K562 (cell line): ENCODE results near the gene EID2. TPM values are rescaled to one million over a fixed set of nuclear protein-coding genes. Genes with fewer than 3 reads are reported as not detected.

Experiments used
- ATAC-seq: fragments of 200-7000 bp; cut with Tn5 transposase; 3 replicates; pipeline ENCODE4 v1.9.1; 2020; ENCODE audit warnings: moderate library complexity
- BruUV-seq: library from RNA; stranded (reverse); fragments of 400-500 nt; replicated peaks from 2 replicates; lab custom pipeline; 2021; lab: Mats Ljungman, UMichigan
- CTCF ChIA-PET: fragments of 300-600 bp; formaldehyde crosslinking; extraction: SDS; loops from one replicate; lab custom pipeline; 2021; ENCODE audit warnings: low intra/inter-chr PET ratio; lab: Yijun Ruan, JAX
- POLR2A ChIA-PET: fragments of 300-600, 350-650 bp; sonication (Branson Sonifier 250); formaldehyde crosslinking; extraction: SDS; loops from one replicate; lab custom pipeline; 2021; ENCODE audit warnings: antibody characterized with exemption, inconsistent platforms; lab: Yijun Ruan, JAX
- DNase-seq, 4 experiments: peaks; one replicate each; pipeline versions ENCODE4 v3.0.0 to v3.0.0-alpha.2; 2011 to 2018; ENCODE audit warnings: low spot score in 3 of 4, mixed read lengths in 3 of 4; ENCODE audit errors: extremely low read depth in 1 of 4
- FAIRE-seq: peaks from 2 replicates; lab custom pipeline; 2011; peaks lifted over from hg19 to GRCh38; lab: Jason Lieb, UNC
- H2AFZ ChIP-seq: 2 replicates; pipeline ENCODE4 v1.6.0; 2011; ENCODE audit warnings: low read depth, low read length, control low read depth, inconsistent platforms
- H3K27ac ChIP-seq: fragments of 200-600 bp; 3 replicates; pipeline ENCODE4 v1.8.0; 2011; ENCODE audit warnings: low read depth, mild to moderate bottlenecking, control low read depth, inconsistent platforms, low read length, moderate library complexity, mixed read lengths; ENCODE audit errors: extremely low read depth
- H3K27me3 ChIP-seq, 2 experiments: fragments of 300-600 bp in 1 of 2; 2 replicates in 1 of 2; 3 replicates in 1 of 2; pipeline versions ENCODE4 v1.6.0 to v1.8.0; 2011; ENCODE audit warnings: inconsistent platforms in 2 of 2, low read length in 2 of 2, mild to moderate bottlenecking in 1 of 2, mixed read lengths in 1 of 2, moderate library complexity in 1 of 2; ENCODE audit not compliant: control insufficient read depth in 2 of 2, insufficient read depth in 2 of 2
- H3K36me3 ChIP-seq: fragments of 300-600 bp; 3 replicates; pipeline ENCODE4 v1.8.0; 2011; ENCODE audit warnings: mild to moderate bottlenecking, low read length, inconsistent platforms; ENCODE audit not compliant: control insufficient read depth, insufficient read depth
- H3K4me1 ChIP-seq, 2 experiments: fragments of 200-600 bp in 1 of 2; replicated peaks in 1 of 2; 2 replicates in 1 of 2; 3 replicates in 1 of 2; pipeline versions ENCODE4 v1.5.1 to v1.8.0; 2011; ENCODE audit warnings: inconsistent platforms in 2 of 2, low read length in 2 of 2, mild to moderate bottlenecking in 1 of 2, mixed read lengths in 1 of 2, moderate library complexity in 1 of 2; ENCODE audit not compliant: control insufficient read depth in 2 of 2, insufficient read depth in 2 of 2
- H3K4me2 ChIP-seq: 2 replicates; pipeline ENCODE4 v1.6.1; 2011; ENCODE audit warnings: low read length, control low read depth, inconsistent platforms, mixed read lengths; ENCODE audit not compliant: insufficient read depth
- H3K4me3 ChIP-seq: fragments of 200-600 bp; sonication (generic), shearing (Covaris generic); 2 replicates; pipeline ENCODE4 v1.5.1; 2016; ENCODE audit warnings: control low read depth, inconsistent platforms
- H3K79me2 ChIP-seq: fragments of 200-600 bp; 3 replicates; pipeline ENCODE4 v1.8.0; 2011; ENCODE audit warnings: low read length, inconsistent platforms; ENCODE audit not compliant: control insufficient read depth, insufficient read depth
- H3K9ac ChIP-seq, 2 experiments: 2 replicates each; pipeline versions ENCODE4 v1.6.0 to v1.6.1; 2011; ENCODE audit warnings: low read depth in 2 of 2, low read length in 2 of 2, control low read depth in 1 of 2, inconsistent platforms in 1 of 2, mild to moderate bottlenecking in 1 of 2, mixed read lengths in 1 of 2; ENCODE audit not compliant: insufficient read depth in 1 of 2
- H3K9me1 ChIP-seq: one replicate; pipeline ENCODE4 v1.6.0; 2011; ENCODE audit warnings: inconsistent platforms, mild to moderate bottlenecking, low read length, moderate library complexity; ENCODE audit not compliant: control insufficient read depth, insufficient read depth
- H3K9me3 ChIP-seq: replicated peaks from 2 replicates; pipeline ENCODE4 v1.5.1; 2011; ENCODE audit warnings: low read depth, low read length, inconsistent platforms; ENCODE audit not compliant: control insufficient read depth, insufficient read depth
- H4K20me1 ChIP-seq: replicated peaks from 2 replicates; pipeline ENCODE4 v1.6.1; 2011; ENCODE audit warnings: low read length, inconsistent platforms, mixed read lengths; ENCODE audit not compliant: control insufficient read depth, insufficient read depth
- ATF1 ChIP-seq, 2 experiments: fragments of 450-650 bp in 1 of 2; IDR thresholded peaks; 2 replicates each; pipeline ENCODE4 v1.6.1; 2016; ENCODE audit warnings: missing compliant biosample characterization in 1 of 2, missing genetic modification characterization in 1 of 2
- ATF7 ChIP-seq: fragments of 450-650 bp; IDR thresholded peaks from 2 replicates; pipeline ENCODE4 v1.7.1; 2014; ENCODE audit warnings: mild to moderate bottlenecking, moderate library complexity
- BHLHE40 ChIP-seq: IDR thresholded peaks from 2 replicates; pipeline ENCODE4 v1.6.1; 2011; ENCODE audit warnings: low read length, improper control_type of control experiment
- CREM ChIP-seq: IDR thresholded peaks from 2 replicates; pipeline ENCODE4 v1.6.1; 2014; ENCODE audit warnings: antibody characterized with exemption, low read depth
- EP300 ChIP-seq: IDR thresholded peaks from 2 replicates; pipeline ENCODE4 v1.6.1; 2012; ENCODE audit warnings: low read length, improper control_type of control experiment
- JUND ChIP-seq, 2 experiments: IDR thresholded peaks; 2 replicates in 1 of 2; 3 replicates in 1 of 2; pipeline ENCODE4 v1.6.1; 2011; ENCODE audit warnings: borderline replicate concordance in 2 of 2, low read depth in 2 of 2, low read length in 2 of 2, improper control_type of control experiment in 1 of 2, missing biosample characterization in 1 of 2, missing genetic modification characterization in 1 of 2, missing genetic modification reagents in 1 of 2
- MEIS2 ChIP-seq: fragments of 450-650 bp; IDR thresholded peaks from 2 replicates; pipeline ENCODE4 v1.6.1; 2014; ENCODE audit warnings: mild to moderate bottlenecking; ENCODE audit not compliant: partially characterized antibody
- RBM34 ChIP-seq: fragments of 200-400 bp; formaldehyde crosslinking; IDR thresholded peaks from 2 replicates; pipeline ENCODE4 v1.6.1; 2018; ENCODE audit warnings: low read length, borderline replicate concordance; ENCODE audit not compliant: insufficient read depth
- SMARCB1 ChIP-seq: IDR thresholded peaks from 2 replicates; pipeline ENCODE4 v1.6.1; 2011; ENCODE audit warnings: improper control_type of control experiment, low read depth; ENCODE audit not compliant: insufficient read length
- SRSF9 ChIP-seq: fragments of 200-400 bp; formaldehyde crosslinking; IDR thresholded peaks from 2 replicates; pipeline ENCODE4 v1.6.1; 2017; ENCODE audit warnings: low read depth, low read length, borderline replicate concordance
- YY1 ChIP-seq, 3 experiments: IDR thresholded peaks; 2 replicates each; pipeline ENCODE4 v1.6.1; 2011; ENCODE audit warnings: low read length in 2 of 3, mild to moderate bottlenecking in 2 of 3, moderate library complexity in 2 of 3, borderline replicate concordance in 1 of 3, control low read depth in 1 of 3, low read depth in 1 of 3; ENCODE audit not compliant: insufficient read depth in 3 of 3, insufficient replicate concordance in 2 of 3, control insufficient read depth in 1 of 3, insufficient read length in 1 of 3; ENCODE audit errors: extremely low read depth in 1 of 3
- ZNF121 ChIP-seq: sonication (generic); formaldehyde crosslinking; conservative IDR thresholded peaks from 2 replicates; pipeline ENCODE4 v1.8.0; 2022; ENCODE audit warnings: missing genetic modification reagents
- WGBS: fragments of 100-300 bp; shearing (Covaris generic); methylation state at CpG from one replicate; pipeline ENCODE4 v1.1.6; 2016; ENCODE audit warnings: low coverage, mixed read lengths; ENCODE audit not compliant: insufficient coverage; ENCODE audit errors: missing lambda C conversion rate; 5-methylcytosine and 5-hydroxymethylcytosine counted together
- in situ Hi-C: fragments of 300-500 bp; cut with MboI; formaldehyde crosslinking; loops from 4 replicates; pipeline ENCODE4 v1.15.0; 2018; ENCODE audit warnings: inconsistent platforms, mixed read lengths
- intact Hi-C: fragments of 100-400 bp; cut with micrococcal nuclease; formaldehyde crosslinking; loops from 2 replicates; pipeline ENCODE4 v1.14.2; 2022
- polyA plus RNA-seq, 8 experiments: library from polyadenylated mRNA; depleted of rRNA in 4 of 8; stranded (reverse) in 5 of 8; unstranded in 3 of 8; fragments of >200 nt; fragmentation: Nextera tagmentation in 2 of 8; fragmentation: Illumina TruSeq in 1 of 8; extraction: Ambion mirVana in 2 of 8; extraction: Trizol in 1 of 8; gene quantifications; 2 replicates each; pipeline versions ENCODE4 v1.2.1 to v1.2.3, GENCODE V29; 2011 to 2014; ENCODE audit warnings: inconsistent platforms in 1 of 8, missing spikeins in 1 of 8
- total RNA-seq, 7 experiments: library from RNA; depleted of rRNA in 6 of 7; stranded (reverse); fragments of >200 nt in 6 of 7; fragmentation: Illumina TruSeq in 2 of 7; extraction: Trizol in 2 of 7; gene quantifications; 2 replicates each; pipeline versions ENCODE4 v1.2.1 to v1.2.3, GENCODE V29; 2011 to 2021; ENCODE audit warnings: low replicate concordance in 1 of 7
- TF ChIP-seq, protein P1 (sequence below): sonication (generic); formaldehyde crosslinking; IDR thresholded peaks from 2 replicates; pipeline ENCODE4 v1.8.0; 2022; ENCODE audit warnings: mild to moderate bottlenecking, missing genetic modification reagents
- TF ChIP-seq, protein P2 (sequence below), 2 experiments: fragments of 450-650 bp in 1 of 2; sonication (generic) in 1 of 2; formaldehyde crosslinking in 1 of 2; IDR thresholded peaks in 1 of 2; conservative IDR thresholded peaks in 1 of 2; 2 replicates each; pipeline versions ENCODE4 v1.6.1 to v1.8.1; 2016 to 2023; ENCODE audit warnings: mild to moderate bottlenecking in 2 of 2, moderate library complexity in 2 of 2, inconsistent platforms in 1 of 2, missing genetic modification reagents in 1 of 2

Gene EID2
- total and polyA plus RNA-seq, 9 of the 15 experiments (the other 6 are each of a cell fraction or from before 2014, with no cell fraction given): 2.5 to 18.5 (median 11.3) TPM

DNA sequence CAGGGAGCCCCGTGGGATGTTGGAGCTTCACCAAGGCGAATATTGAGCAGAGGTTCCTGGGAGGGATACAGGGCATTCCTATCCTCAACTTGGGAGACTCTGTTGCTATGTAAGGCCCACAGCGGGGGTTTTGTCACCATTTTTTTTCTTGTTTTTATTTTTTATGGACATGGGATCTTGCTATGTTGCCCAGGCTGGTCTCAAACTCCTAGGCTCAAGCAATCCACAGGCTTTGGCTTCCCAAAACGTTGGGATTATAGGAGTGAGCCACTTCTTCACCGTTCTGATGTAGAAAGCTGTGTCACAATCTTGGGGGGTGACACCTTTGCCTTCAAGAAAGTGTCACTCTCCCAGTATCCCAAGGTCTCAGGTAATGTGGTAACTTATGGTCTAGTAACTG lies 38.6 kb downstream of the EID2 start (continued):
- TF ChIP-seq ZNF121: peak; percentile 95

DNA sequence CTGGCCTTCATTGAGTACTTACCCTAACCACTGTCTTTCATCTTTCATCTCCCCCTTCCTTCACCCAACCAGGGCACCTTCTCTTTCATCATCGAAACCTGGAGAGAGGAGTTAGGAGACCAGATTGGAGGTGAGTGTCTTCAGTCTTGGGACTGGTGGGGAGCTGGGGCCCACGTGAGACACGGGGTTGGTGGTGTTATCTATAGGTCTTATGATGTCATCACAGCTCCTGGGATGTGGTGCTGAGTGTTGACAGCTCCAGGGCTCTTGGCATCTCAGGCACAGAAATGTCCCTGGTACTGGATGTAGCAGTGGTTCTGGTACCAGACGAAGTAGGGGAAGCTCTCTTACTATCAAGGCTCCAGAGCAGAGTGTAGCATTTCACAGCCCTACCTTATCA lies 39.4 kb downstream of the EID2 start:
- Histone ChIP-seq H3K4me1 (peaks cover 10 to 34% of the 10 kb centered on the region in 2 experiments; a peak in 4 of 5 replicates), H4K20me1 (no peaks in the 10 kb centered on the region), H3K9me3 (no peaks in the 10 kb centered on the region), H3K4me3 (no peak overlapping the region), H3K9ac (no peak overlapping the region), H3K79me2 (no peaks in the 10 kb centered on the region), H3K27me3 (no peaks in the 10 kb centered on the region), H3K9me1 (no peaks in the 10 kb centered on the region), H3K36me3 (no peaks in the 10 kb centered on the region), H3K4me2 (no peak overlapping the region), H3K27ac (no peak overlapping the region), H2AFZ (no peak overlapping the region)
- 9% methylated on average over 4 of the region's 4 CpGs for WGBS
- intact Hi-C loops: no loop called here
- TF ChIP-seq MEIS2 (peak; percentile 55), SRSF9 (no peak), BHLHE40 (peak; percentile 41; the same call in 1 of the 2 replicates), EP300 (no peak), RBM34 (no peak), CREM (peak; percentile 48; the same call in 1 of the 2 replicates), SMARCB1 (no peak), ATF1 (CRISPR knock-in tag; IDR thresholded peaks at IDR 0.05) (no peak), ATF1 (tag; IDR thresholded peaks at IDR 0.05) (0 out of 2 replicates have a peak, but pooled peaks have one; percentile 42), JUND (IDR thresholded peaks at IDR 0.05; ENCODE audit: borderline replicate concordance, low read depth, low read length) (peak; percentile 26; the same call in 1 of the 2 replicates), JUND (tag; IDR thresholded peaks at IDR 0.05; ENCODE audit: borderline replicate concordance, low read depth, low read length) (no peak), ATF7 (peak; percentile 51; the same call in 1 of the 2 replicates), YY1 (IDR thresholded peaks at IDR 0.05; ENCODE audit: borderline replicate concordance in 1 of 3, control insufficient read depth in 1 of 3, extremely low read depth in 1 of 3, insufficient read depth in 3 of 3, insufficient read length in 1 of 3, insufficient replicate concordance in 2 of 3, low read depth in 1 of 3, low read length in 2 of 3) (no peak)
- TF ChIP-seq, protein P1, sequence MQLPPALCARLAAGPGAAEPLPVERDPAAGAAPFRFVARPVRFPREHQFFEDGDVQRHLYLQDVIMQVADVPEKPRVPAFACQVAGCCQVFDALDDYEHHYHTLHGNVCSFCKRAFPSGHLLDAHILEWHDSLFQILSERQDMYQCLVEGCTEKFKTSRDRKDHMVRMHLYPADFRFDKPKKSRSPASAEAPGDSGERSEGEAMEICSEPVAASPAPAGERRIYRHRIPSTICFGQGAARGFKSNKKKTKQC (CRISPR knock-in tag): no peak
- TF ChIP-seq, protein P2, sequence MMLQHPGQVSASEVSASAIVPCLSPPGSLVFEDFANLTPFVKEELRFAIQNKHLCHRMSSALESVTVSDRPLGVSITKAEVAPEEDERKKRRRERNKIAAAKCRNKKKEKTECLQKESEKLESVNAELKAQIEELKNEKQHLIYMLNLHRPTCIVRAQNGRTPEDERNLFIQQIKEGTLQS (IDR thresholded peaks at IDR 0.05): peak; percentile 66
- TF ChIP-seq, protein P2 (CRISPR knock-in tag; conservative IDR thresholded peaks at IDR 0.05): no peak
- FAIRE-seq: peak; percentile 54
- POLR2A ChIA-PET: interaction anchor here (0.6 to 0.9 kb wide), 3 partner anchors 14 to 529 kb away, joined by 3 to 4 read pairs (median 3); partner anchors contain the start of gene RPS16
- no peak for DNase-seq
- no TSS peak for BruUV-seq
- in situ Hi-C loops: no loop called here
- CTCF ChIA-PET: interaction anchor here (0.6 kb wide), 1 partner anchor 32 kb away, joined by 6 read pairs; no protein-coding TSS in a partner anchor
- no peak for ATAC-seq
